GM19455 (cell line): Measurements from ENCODE around the gene SSPN.

Experiments
- ATAC-seq: cut with Tn5 transposase; IDR thresholded peaks from one replicate; pipeline ENCODE4 v1.9.1; 2021; ENCODE audit not compliant: unreplicated experiment

Gene SSPN

GRCh38 chr12:26264215-26264838 is 69.0 kb downstream of the SSPN start:
- ATAC-seq: no peak

- ATAC-seq: no peak
Observed at GRCh38 chr12:26265606-26266005, 70.2 kb downstream of the SSPN start.

- no peak for ATAC-seq
Observed at GRCh38 chr12:26266881-26267280, 71.5 kb downstream of the SSPN start.

- ATAC-seq: no peak
Observed at GRCh38 chr12:26268841-26269561, 73.6 kb downstream of the SSPN start.

GRCh38 chr12:26269562-26270284 is 74.3 kb downstream of the SSPN start:
- no peak for ATAC-seq

GRCh38 chr12:26271024-26271423 is 75.7 kb downstream of the SSPN start:
- no peak for ATAC-seq

GRCh38 chr12:26271889-26272492 is 76.6 kb downstream of the SSPN start:
- ATAC-seq: no peak

GRCh38 chr12:26272851-26273250 is 77.5 kb downstream of the SSPN start:
- ATAC-seq: no peak

- no peak for ATAC-seq
Observed at GRCh38 chr12:26273811-26274210, 78.4 kb downstream of the SSPN start.

- peak; percentile 93 for ATAC-seq
Observed at GRCh38 chr12:26274441-26275312, 79.3 kb downstream of the SSPN start.

GRCh38 chr12:26275313-26276131 is 80.1 kb downstream of the SSPN start:
- no peak for ATAC-seq

- no peak for ATAC-seq
Observed at GRCh38 chr12:26276709-26277108, 81.3 kb downstream of the SSPN start.

- ATAC-seq: no peak
Observed at GRCh38 chr12:26277506-26278246, 82.3 kb downstream of the SSPN start.

- ATAC-seq: no peak
Observed at GRCh38 chr12:26278266-26278665, 82.9 kb downstream of the SSPN start.

GRCh38 chr12:26278666-26279065 is 83.3 kb downstream of the SSPN start:
- no peak for ATAC-seq

- no peak for ATAC-seq
Observed at GRCh38 chr12:26279091-26279490, 83.7 kb downstream of the SSPN start.

- no peak for ATAC-seq
Observed at GRCh38 chr12:26279908-26280307, 84.5 kb downstream of the SSPN start.

- no peak for ATAC-seq
Observed at GRCh38 chr12:26280869-26281268, 85.5 kb downstream of the SSPN start.

GRCh38 chr12:26281320-26281719 is 85.9 kb downstream of the SSPN start:
- ATAC-seq: no peak
